ENCODE measurements around the gene FXR2. TPM values are rescaled to one million over a fixed set of nuclear protein-coding genes. Genes with fewer than 3 reads are reported as not detected.

The FXR2 gene
- total and polyA plus RNA-seq, 2 donors (not counting 3 experiments of a cell fraction or from before 2014, with no cell fraction given) = 40.1 to 48.9 TPM

- Histone ChIP-seq H2AFZ (ENCODE audit: low read depth, low read length) (no peak overlapping the region), H3K4me3 (replicated peaks in 1 of 3; ENCODE audit: insufficient read depth in 1 of 3, low read depth in 1 of 3, low read length in 3 of 3) (no peak overlapping the region), H3K9me1 (replicated peaks; ENCODE audit: control insufficient read depth, extremely low read depth, insufficient read depth, low read length) (no peaks in the 10 kb centered on the region), H3K36me3 (ENCODE audit: control insufficient read depth in 2 of 2, extremely low read depth in 1 of 2, insufficient read depth in 2 of 2, low read length in 2 of 2) (peaks cover 24 to 37% of the 10 kb centered on the region in 2 experiments), H3K79me2 (ENCODE audit: control insufficient read depth, insufficient read depth, low read length) (peaks cover 43% of the 10 kb centered on the region), H3K27me3 (ENCODE audit: control insufficient read depth in 2 of 2, insufficient read depth in 2 of 2, low read length in 2 of 2) (no peaks in the 10 kb centered on the region), H4K20me1 (replicated peaks; ENCODE audit: control insufficient read depth, extremely low read depth, insufficient read depth, low read length) (peaks cover 5% of the 10 kb centered on the region), H3K27ac (ENCODE audit: insufficient read depth, low read depth, low read length) (peak overlapping the region; percentile 42), H3K9ac (replicated peaks; ENCODE audit: extremely low read depth, insufficient read depth, low read length) (no peak overlapping the region), H3K4me2 (ENCODE audit: insufficient read depth, low read length) (no peak overlapping the region), H3K9me3 (replicated peaks; ENCODE audit: control insufficient read depth, insufficient read depth, low read length) (no peaks in the 10 kb centered on the region), H3K4me1 (ENCODE audit: control insufficient read depth, extremely low read depth, insufficient read depth, low read length) (peaks cover 60% of the 10 kb centered on the region)
- dilution Hi-C loops (cut with MboI; ENCODE audit: extremely low pct_ligation_motif_present, low sequenced_read_pairs) (no loop called here), intact Hi-C loops (cut with micrococcal nuclease) (no loop called here)
- TF ChIP-seq JUN (IDR thresholded peaks at IDR 0.05; ENCODE audit: borderline replicate concordance, insufficient read depth, insufficient read length, low read depth) (no peak), POLR2AphosphoS5 (IDR thresholded peaks at IDR 0.05; ENCODE audit: insufficient read depth, low read depth, low read length) (peak; percentile 14)
- FAIRE-seq = no peak
- BruUV-seq (replicated peaks) = no TSS peak
- CTCF ChIA-PET = interaction anchor here (0.6 to 4.8 kb wide), 6 partner anchors 10 to 564 kb away, joined by 3 to 48 read pairs (median 4); partner anchors contain the start of genes SOX15 and TP53
- no peak for DNase-seq (ENCODE audit: low read depth, low spot score)
- POLR2A ChIA-PET = interaction anchor here (0.6 to 1.6 kb wide), 4 partner anchors 10 to 107 kb away, joined by 3 to 6 read pairs (median 4); partner anchors contain the start of genes SOX15 and TP53
These were observed 34.7 kb downstream of the FXR2 start for GRCh38 chr17:7579834-7580603.

GRCh38 chr17:7579001-7579833, 35.5 kb downstream of the FXR2 start, which contains the start of gene CD68:
Gene CD68, plus strand, starts transcription at chr17:7579638. Its CDS starts 40 bp downstream, at chr17:7579678.
- dilution Hi-C loops (cut with MboI; ENCODE audit: extremely low pct_ligation_motif_present, low sequenced_read_pairs) (no loop called here), intact Hi-C loops (cut with micrococcal nuclease) (no loop called here)
- H3K9me1 ChIP-seq (replicated peaks; ENCODE audit: control insufficient read depth, extremely low read depth, insufficient read depth, low read length) = no peaks in the 10 kb centered on the region
- no peak for TF ChIP-seq GATA2 (IDR thresholded peaks at IDR 0.05; ENCODE audit: insufficient read depth, insufficient read length, low read depth, low read length)
- no peak for TF ChIP-seq EZH2 (IDR thresholded peaks at IDR 0.05; ENCODE audit: borderline replicate concordance, low read depth, low read length, severe bottlenecking)
- TF ChIP-seq POLR2AphosphoS5 (IDR thresholded peaks at IDR 0.05; ENCODE audit: insufficient read depth, low read depth, low read length) = peak; percentile 98
- TF ChIP-seq FOS (IDR thresholded peaks at IDR 0.05; ENCODE audit: borderline replicate concordance, insufficient read depth, low read length) = peak; percentile 83
- peak; percentile 98 for TF ChIP-seq POLR2A (IDR thresholded peaks at IDR 0.05; ENCODE audit: low read depth, low read length)
- TF ChIP-seq JUN (IDR thresholded peaks at IDR 0.05; ENCODE audit: borderline replicate concordance, insufficient read depth, insufficient read length, low read depth) = peak; percentile 47
- peak; percentile 44 for TF ChIP-seq MAX (IDR thresholded peaks at IDR 0.05; ENCODE audit: insufficient read depth, insufficient read length)
- no peaks in the 10 kb centered on the region for H3K9me3 ChIP-seq (replicated peaks; ENCODE audit: control insufficient read depth, insufficient read depth, low read length)
- H3K27me3 ChIP-seq (ENCODE audit: control insufficient read depth in 2 of 2, insufficient read depth in 2 of 2, low read length in 2 of 2) = no peaks in the 10 kb centered on the region
- no peak within 1 kb of the TSS for H2AFZ ChIP-seq (ENCODE audit: low read depth, low read length)
- H3K27ac ChIP-seq (ENCODE audit: insufficient read depth, low read depth, low read length) = peak within 1 kb of the TSS; percentile 42
- H3K4me3 ChIP-seq (replicated peaks in 1 of 3; ENCODE audit: insufficient read depth in 1 of 3, low read depth in 1 of 3, low read length in 3 of 3) = no peak within 1 kb of the TSS
- H4K20me1 ChIP-seq (replicated peaks; ENCODE audit: control insufficient read depth, extremely low read depth, insufficient read depth, low read length) = peaks cover 9% of the 10 kb centered on the region
- H3K9ac ChIP-seq (replicated peaks; ENCODE audit: extremely low read depth, insufficient read depth, low read length) = no peak within 1 kb of the TSS
- FAIRE-seq (peak; percentile 98), DNase-seq (ENCODE audit: low read depth, low spot score) (peak; percentile 90)
- no peak within 1 kb of the TSS for H3K4me2 ChIP-seq (ENCODE audit: insufficient read depth, low read length)
- H3K79me2 ChIP-seq (ENCODE audit: control insufficient read depth, insufficient read depth, low read length) = peaks cover 45% of the 10 kb centered on the region
- peaks cover 61% of the 10 kb centered on the region for H3K4me1 ChIP-seq (ENCODE audit: control insufficient read depth, extremely low read depth, insufficient read depth, low read length)
- ChIA-PET POLR2A (interaction anchor here (0.6 to 1.6 kb wide), 4 partner anchors 11 to 108 kb away, joined by 3 to 6 read pairs (median 4); partner anchors contain the start of genes SOX15 and TP53), CTCF (interaction anchor here (0.6 to 4.8 kb wide), 6 partner anchors 10 to 564 kb away, joined by 3 to 48 read pairs (median 4); partner anchors contain the start of genes SOX15 and TP53)
- BruUV-seq (replicated peaks) = no TSS peak
- peaks cover 32 to 45% of the 10 kb centered on the region in 2 experiments for H3K36me3 ChIP-seq (ENCODE audit: control insufficient read depth in 2 of 2, extremely low read depth in 1 of 2, insufficient read depth in 2 of 2, low read length in 2 of 2)

Data from endothelial cell of umbilical vein (primary cell).